ENCODE results near the gene DCX.
"Not testable (repeated sequence)": the region's sequence is repeated elsewhere in the genome, so short reads cannot be mapped to it uniquely, and the experiment has no call there.

DCX gene

DNA sequence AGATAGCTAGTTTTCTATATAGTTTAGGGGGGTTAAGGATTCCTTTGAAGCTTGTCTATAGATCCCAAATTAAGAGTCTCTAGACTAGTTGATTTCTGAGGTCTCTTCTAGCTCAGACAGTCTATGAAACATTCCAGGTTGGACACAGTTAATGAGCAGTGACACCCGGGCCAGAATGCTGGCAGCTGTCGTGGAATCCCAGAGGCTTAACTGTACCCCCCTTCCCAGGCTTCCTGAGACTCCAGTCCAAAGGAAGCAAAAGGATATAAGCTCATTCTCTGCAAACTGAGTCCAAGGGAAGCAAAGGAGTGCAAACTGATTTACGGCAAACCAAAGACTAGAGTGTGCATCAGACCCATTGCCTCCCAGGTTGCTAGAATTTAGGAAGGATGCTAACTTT, 62.9 kb downstream of the DCX start:
- H3K4me1 ChIP-seq (ENCODE audit: control insufficient read depth, insufficient read depth, low read length), result no peaks in the 10 kb centered on the region
- H3K27me3 ChIP-seq (ENCODE audit: control insufficient read depth, insufficient read depth, low read length), result peaks cover 3% of the 10 kb centered on the region
- H3K27ac ChIP-seq (ENCODE audit: low read depth, low read length), result no peak overlapping the region
- no peaks in the 10 kb centered on the region for H3K36me3 ChIP-seq (ENCODE audit: control insufficient read depth, insufficient read depth, low read length)
- H3K9ac ChIP-seq (ENCODE audit: low read depth, low read length), result no peak overlapping the region
- no peaks in the 10 kb centered on the region; the same call in 1 of the 2 replicates for H3K9me3 ChIP-seq (ENCODE audit: control insufficient read depth, insufficient read depth, low read length)
- H3K4me3 ChIP-seq (ENCODE audit: low read depth, low read length), result no peak overlapping the region

DNA sequence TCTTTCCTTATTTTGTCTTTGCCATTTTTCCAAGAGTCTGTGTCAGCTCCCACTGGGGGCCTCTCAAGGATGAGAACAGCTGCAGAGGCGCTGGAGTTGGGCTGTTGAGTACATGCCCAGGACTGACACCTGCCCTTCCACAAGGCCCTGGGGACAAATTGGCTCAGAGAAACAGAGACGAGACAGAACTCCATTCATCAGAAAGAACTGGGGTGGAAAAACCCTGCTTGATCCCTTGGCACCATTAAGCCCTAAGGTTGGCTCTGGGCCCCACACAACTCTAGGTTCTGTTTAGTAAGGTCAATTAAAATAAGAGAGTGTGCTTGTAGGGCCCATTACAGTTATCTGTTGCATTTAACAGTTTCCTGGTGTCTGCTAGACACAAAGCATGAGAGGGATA, 63.6 kb downstream of the DCX start:
- Histone ChIP-seq H3K36me3 (ENCODE audit: control insufficient read depth, insufficient read depth, low read length) (no peaks in the 10 kb centered on the region), H3K4me3 (ENCODE audit: low read depth, low read length) (no peak overlapping the region), H3K9ac (ENCODE audit: low read depth, low read length) (no peak overlapping the region), H3K27me3 (ENCODE audit: control insufficient read depth, insufficient read depth, low read length) (no peaks in the 10 kb centered on the region; the same call in none of the 2 replicates), H3K4me1 (ENCODE audit: control insufficient read depth, insufficient read depth, low read length) (no peaks in the 10 kb centered on the region), H3K9me3 (ENCODE audit: control insufficient read depth, insufficient read depth, low read length) (no peaks in the 10 kb centered on the region; the same call in 1 of the 2 replicates), H3K27ac (ENCODE audit: low read depth, low read length) (no peak overlapping the region)

DNA sequence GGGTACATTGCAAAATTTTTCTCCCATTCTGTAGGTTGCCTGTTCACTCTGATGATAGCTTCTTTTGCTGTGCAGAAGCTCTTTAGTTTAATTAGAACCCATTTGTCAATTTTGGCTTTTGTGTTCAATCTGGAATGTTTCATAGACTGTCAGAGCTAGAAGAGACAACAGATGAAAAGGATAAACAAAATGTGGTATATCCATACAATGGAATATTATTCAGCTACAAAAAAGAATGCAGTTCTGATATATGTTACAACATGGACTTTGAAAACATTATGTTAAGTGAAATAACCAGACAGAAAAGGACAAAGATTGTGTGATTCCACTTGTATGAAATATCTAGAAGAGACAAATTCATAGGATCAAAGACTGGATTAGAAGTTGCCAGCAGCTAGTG, 65.8 kb downstream of the DCX start:
- H3K36me3 ChIP-seq (ENCODE audit: control insufficient read depth, insufficient read depth, low read length); H3K4me1 ChIP-seq (ENCODE audit: control insufficient read depth, insufficient read depth, low read length); H3K4me3 ChIP-seq (ENCODE audit: low read depth, low read length); H3K9ac ChIP-seq (ENCODE audit: low read depth, low read length); H3K27ac ChIP-seq (ENCODE audit: low read depth, low read length); H3K27me3 ChIP-seq (ENCODE audit: control insufficient read depth, insufficient read depth, low read length); H3K9me3 ChIP-seq (ENCODE audit: control insufficient read depth, insufficient read depth, low read length): not testable (repeated sequence)

DNA sequence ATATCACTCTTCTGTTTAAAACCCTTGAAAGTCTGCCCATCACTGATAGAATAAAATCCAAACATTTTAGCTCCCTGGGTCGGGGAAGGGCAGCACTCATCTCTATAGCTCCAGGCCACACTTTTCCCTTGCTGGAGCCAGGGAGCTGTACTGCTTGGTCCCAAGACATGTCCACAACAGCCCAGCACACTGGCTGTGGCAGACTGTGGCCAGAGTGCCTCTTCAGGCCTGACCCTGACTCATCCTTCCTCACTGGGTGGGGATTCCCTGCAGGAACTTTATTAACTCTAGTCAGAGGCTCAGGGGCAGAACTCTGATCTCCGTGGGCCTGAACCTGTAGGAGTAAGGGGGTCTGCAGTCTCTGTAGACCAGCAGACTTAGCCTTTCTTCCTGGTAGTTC, 71.9 kb downstream of the DCX start:
- Histone ChIP-seq H3K36me3 (ENCODE audit: control insufficient read depth, insufficient read depth, low read length) (no peaks in the 10 kb centered on the region), H3K27ac (ENCODE audit: low read depth, low read length) (no peak overlapping the region), H3K4me3 (ENCODE audit: low read depth, low read length) (no peak overlapping the region), H3K27me3 (ENCODE audit: control insufficient read depth, insufficient read depth, low read length) (peaks cover 17% of the 10 kb centered on the region), H3K9me3 (ENCODE audit: control insufficient read depth, insufficient read depth, low read length) (no peaks in the 10 kb centered on the region), H3K4me1 (ENCODE audit: control insufficient read depth, insufficient read depth, low read length) (no peaks in the 10 kb centered on the region), H3K9ac (ENCODE audit: low read depth, low read length) (no peak overlapping the region)

DNA sequence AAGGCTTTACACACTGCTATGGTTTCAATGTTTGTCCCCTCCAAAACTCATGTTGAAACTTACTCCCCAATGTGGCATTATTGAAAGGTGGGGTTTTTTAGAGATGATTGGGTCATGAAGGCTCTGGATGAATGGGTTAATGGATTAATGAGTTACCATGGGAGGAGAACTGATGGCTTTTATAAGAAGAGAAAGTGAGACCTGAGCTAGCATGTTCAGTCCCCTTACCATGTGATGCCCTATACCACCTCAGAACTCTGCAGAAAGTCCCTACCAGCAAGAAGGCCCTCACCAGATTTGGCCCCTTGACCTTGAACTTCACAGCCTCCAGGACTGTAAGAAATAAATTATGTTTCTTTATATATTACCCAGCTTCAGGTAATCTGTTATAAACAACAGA, 72.8 kb downstream of the DCX start:
- Histone ChIP-seq H3K4me1 (ENCODE audit: control insufficient read depth, insufficient read depth, low read length) (no peaks in the 10 kb centered on the region), H3K9ac (ENCODE audit: low read depth, low read length) (no peak overlapping the region), H3K27ac (ENCODE audit: low read depth, low read length) (no peak overlapping the region), H3K4me3 (ENCODE audit: low read depth, low read length) (no peak overlapping the region), H3K27me3 (ENCODE audit: control insufficient read depth, insufficient read depth, low read length) (peaks cover 17% of the 10 kb centered on the region), H3K36me3 (ENCODE audit: control insufficient read depth, insufficient read depth, low read length) (no peaks in the 10 kb centered on the region), H3K9me3 (ENCODE audit: control insufficient read depth, insufficient read depth, low read length) (no peaks in the 10 kb centered on the region)

DNA sequence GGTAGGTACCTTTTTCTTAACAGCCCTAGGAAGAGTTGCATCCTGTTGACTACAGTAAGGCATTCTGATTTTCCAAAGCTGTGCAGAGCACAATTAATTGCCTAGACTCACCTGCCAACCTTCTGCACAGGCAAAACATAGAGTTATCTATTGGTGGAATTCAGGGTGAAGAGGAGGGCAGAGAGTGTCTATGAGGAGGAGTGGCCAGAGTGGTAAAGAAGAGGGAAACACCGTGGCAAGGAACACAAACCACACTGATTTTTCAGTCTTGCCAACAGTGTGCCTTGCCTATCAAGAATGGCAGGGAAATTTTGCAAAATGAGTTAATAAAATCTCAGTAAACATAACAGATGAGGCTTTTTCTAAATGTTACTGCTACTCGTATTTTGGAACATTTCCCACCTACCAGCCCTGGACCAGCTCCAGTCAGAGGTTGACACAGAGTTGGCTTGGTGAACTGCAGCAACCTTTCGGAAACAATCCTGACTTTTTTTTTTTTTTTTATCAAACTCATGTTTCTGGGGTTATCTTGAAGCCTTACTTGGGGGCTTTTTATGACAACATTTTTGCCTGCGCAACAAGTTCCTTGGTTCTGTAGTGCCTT, 73.8 kb downstream of the DCX start:
- no peaks in the 10 kb centered on the region for H3K36me3 ChIP-seq (ENCODE audit: control insufficient read depth, insufficient read depth, low read length)
- H3K4me1 ChIP-seq (ENCODE audit: control insufficient read depth, insufficient read depth, low read length), result no peaks in the 10 kb centered on the region
- peaks cover 18% of the 10 kb centered on the region for H3K27me3 ChIP-seq (ENCODE audit: control insufficient read depth, insufficient read depth, low read length)
- no peak overlapping the region for H3K9ac ChIP-seq (ENCODE audit: low read depth, low read length)
- H3K27ac ChIP-seq (ENCODE audit: low read depth, low read length), result no peak overlapping the region
- H3K4me3 ChIP-seq (ENCODE audit: low read depth, low read length), result no peak overlapping the region
- no peaks in the 10 kb centered on the region for H3K9me3 ChIP-seq (ENCODE audit: control insufficient read depth, insufficient read depth, low read length)

DNA sequence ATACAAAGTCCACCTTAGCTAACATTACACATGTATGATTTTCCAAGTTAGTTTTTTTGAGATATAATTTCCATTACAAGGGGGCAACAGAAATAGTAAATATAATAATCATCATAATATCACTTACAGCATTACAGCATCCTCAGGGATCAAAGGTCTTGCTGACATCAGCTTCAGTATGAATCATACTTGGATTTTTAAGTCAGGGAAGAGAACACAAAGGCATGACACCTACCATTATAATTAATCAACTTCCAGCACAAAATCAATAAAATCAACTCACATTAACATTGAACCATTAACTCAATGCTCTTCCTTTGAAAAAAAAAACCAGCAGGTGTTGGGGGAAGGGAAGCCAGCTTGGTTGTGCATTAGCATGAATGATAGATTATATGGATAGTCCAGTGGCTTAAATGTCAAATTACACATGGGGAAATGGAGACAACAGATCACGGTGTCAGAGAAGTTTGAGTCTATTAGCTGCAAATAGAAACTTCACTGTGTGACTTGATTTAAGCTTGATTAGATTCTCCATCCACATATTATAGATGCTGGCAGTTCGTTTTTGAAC, 74.8 kb downstream of the DCX start:
- no peaks in the 10 kb centered on the region for H3K36me3 ChIP-seq (ENCODE audit: control insufficient read depth, insufficient read depth, low read length)
- no peak overlapping the region for H3K9ac ChIP-seq (ENCODE audit: low read depth, low read length)
- no peak overlapping the region for H3K27ac ChIP-seq (ENCODE audit: low read depth, low read length)
- peaks cover 25% of the 10 kb centered on the region for H3K27me3 ChIP-seq (ENCODE audit: control insufficient read depth, insufficient read depth, low read length)
- H3K9me3 ChIP-seq (ENCODE audit: control insufficient read depth, insufficient read depth, low read length), result no peaks in the 10 kb centered on the region
- no peaks in the 10 kb centered on the region for H3K4me1 ChIP-seq (ENCODE audit: control insufficient read depth, insufficient read depth, low read length)
- no peak overlapping the region for H3K4me3 ChIP-seq (ENCODE audit: low read depth, low read length)

DNA sequence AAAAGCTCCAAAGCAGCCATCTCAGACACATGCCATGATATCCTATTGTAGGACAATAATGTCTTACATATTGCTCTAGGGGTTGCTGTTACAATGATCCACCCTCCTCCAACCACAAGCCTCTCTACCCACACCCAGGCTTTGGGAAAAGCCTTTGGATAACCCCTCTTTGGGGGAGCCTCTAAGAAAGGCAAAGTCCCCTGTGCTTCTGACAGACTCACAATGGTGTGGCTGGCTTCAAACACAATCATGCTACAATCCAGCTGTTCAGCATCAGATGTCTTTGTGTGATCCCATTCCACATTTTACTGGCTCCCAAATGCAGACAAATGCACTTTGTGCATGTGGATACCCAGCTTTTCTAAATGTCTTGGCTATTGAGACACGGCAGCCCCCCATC, 75.9 kb downstream of the DCX start:
- Histone ChIP-seq H3K9me3 (ENCODE audit: control insufficient read depth, insufficient read depth, low read length) (no peaks in the 10 kb centered on the region), H3K4me1 (ENCODE audit: control insufficient read depth, insufficient read depth, low read length) (no peaks in the 10 kb centered on the region), H3K36me3 (ENCODE audit: control insufficient read depth, insufficient read depth, low read length) (no peaks in the 10 kb centered on the region), H3K9ac (ENCODE audit: low read depth, low read length) (no peak overlapping the region), H3K27ac (ENCODE audit: low read depth, low read length) (no peak overlapping the region), H3K4me3 (ENCODE audit: low read depth, low read length) (no peak overlapping the region), H3K27me3 (ENCODE audit: control insufficient read depth, insufficient read depth, low read length) (peaks cover 25% of the 10 kb centered on the region)

DNA sequence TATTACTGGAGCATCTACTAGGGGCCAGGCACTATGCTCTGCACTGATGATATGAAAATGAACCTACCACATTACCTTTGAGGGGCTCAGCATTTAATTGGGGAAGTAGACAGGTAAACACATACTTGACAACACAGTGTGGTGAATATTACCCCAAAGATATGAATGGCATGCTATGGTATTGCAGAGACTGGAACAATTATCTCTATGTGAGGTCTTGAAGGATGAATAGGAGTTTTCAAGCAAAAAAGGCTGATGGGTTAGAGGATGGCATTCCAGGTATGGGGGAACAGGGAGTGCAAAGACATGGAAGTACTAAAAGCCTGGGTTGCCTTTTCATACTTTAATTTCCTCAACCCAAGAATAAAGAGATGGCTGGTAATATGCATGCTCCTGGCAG, 82.6 kb downstream of the DCX start:
- Histone ChIP-seq H3K4me3 (ENCODE audit: low read depth, low read length) (no peak overlapping the region), H3K9ac (ENCODE audit: low read depth, low read length) (no peak overlapping the region), H3K36me3 (ENCODE audit: control insufficient read depth, insufficient read depth, low read length) (no peaks in the 10 kb centered on the region), H3K9me3 (ENCODE audit: control insufficient read depth, insufficient read depth, low read length) (no peaks in the 10 kb centered on the region), H3K27ac (ENCODE audit: low read depth, low read length) (no peak overlapping the region), H3K27me3 (ENCODE audit: control insufficient read depth, insufficient read depth, low read length) (peaks cover 7% of the 10 kb centered on the region), H3K4me1 (ENCODE audit: control insufficient read depth, insufficient read depth, low read length) (peaks cover 17% of the 10 kb centered on the region)

DNA sequence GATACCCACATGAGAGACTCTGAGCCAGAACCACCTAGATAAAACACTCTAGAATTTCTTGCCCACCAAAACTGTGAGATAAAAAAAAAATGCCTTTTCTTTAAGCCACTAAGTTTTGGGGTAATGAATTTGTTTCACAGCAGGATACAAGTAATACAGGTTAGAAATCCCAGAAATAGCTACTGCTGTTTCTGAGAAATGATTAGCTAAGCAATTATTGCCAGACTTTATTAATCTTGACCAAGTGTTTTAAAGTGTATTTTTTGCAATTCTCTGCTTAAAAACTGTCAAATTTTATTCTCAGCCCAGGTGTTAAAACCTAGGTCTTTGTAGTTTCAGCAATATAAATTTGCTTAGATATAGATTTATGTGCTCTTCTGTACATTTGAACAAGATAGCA, 83.1 kb downstream of the DCX start:
- Histone ChIP-seq H3K9me3 (ENCODE audit: control insufficient read depth, insufficient read depth, low read length) (no peaks in the 10 kb centered on the region), H3K9ac (ENCODE audit: low read depth, low read length) (no peak overlapping the region), H3K27ac (ENCODE audit: low read depth, low read length) (no peak overlapping the region), H3K27me3 (ENCODE audit: control insufficient read depth, insufficient read depth, low read length) (peaks cover 7% of the 10 kb centered on the region), H3K4me3 (ENCODE audit: low read depth, low read length) (no peak overlapping the region), H3K36me3 (ENCODE audit: control insufficient read depth, insufficient read depth, low read length) (no peaks in the 10 kb centered on the region), H3K4me1 (ENCODE audit: control insufficient read depth, insufficient read depth, low read length) (peaks cover 17% of the 10 kb centered on the region)

DNA sequence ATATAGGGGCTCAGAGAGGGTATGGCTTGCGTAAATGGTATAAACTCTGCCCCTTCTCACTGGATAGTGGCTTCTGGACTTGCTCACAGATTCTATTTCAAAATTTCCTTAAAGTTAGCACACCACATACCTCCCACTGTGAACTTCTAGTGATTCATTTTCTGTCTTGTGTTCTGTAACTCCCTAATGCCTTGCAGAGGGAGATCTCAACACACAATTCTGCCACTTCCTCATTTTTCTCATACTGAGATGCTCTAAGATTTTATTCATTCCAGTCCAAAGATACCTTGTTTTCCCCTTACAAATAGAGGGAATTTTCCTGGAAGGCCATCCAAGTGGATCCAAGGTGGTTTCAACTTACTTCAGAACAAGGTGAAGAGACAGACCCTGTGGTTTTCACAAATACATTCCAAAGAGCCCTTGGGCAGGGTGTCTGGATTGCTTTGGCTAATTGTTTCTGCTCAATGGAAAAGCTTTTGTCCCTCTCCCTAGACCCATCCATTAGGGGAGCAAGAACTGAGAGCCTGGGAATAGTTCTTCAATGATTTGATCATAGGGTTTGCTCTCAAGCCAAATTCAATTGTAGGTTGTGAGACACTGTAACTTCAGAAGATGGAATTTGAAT, 89.6 kb downstream of the DCX start:
- Histone ChIP-seq H3K9me3 (ENCODE audit: control insufficient read depth, insufficient read depth, low read length) (no peaks in the 10 kb centered on the region), H3K36me3 (ENCODE audit: control insufficient read depth, insufficient read depth, low read length) (no peaks in the 10 kb centered on the region), H3K4me3 (ENCODE audit: low read depth, low read length) (no peak overlapping the region), H3K4me1 (ENCODE audit: control insufficient read depth, insufficient read depth, low read length) (peaks cover 21% of the 10 kb centered on the region), H3K27me3 (ENCODE audit: control insufficient read depth, insufficient read depth, low read length) (no peaks in the 10 kb centered on the region), H3K9ac (ENCODE audit: low read depth, low read length) (no peak overlapping the region), H3K27ac (ENCODE audit: low read depth, low read length) (no peak overlapping the region)
